Keratinocyte (primary cell): ENCODE data around the gene SSPN.

Source experiments
- EZH2 ChIP-seq: IDR thresholded peaks from one replicate; pipeline ENCODE4 v1.6.1; 2012; ENCODE audit warnings: inconsistent platforms, mild to moderate bottlenecking, low read length, moderate library complexity
- TF ChIP-seq, protein P1 (sequence below), 3 experiments: IDR thresholded peaks in 1 of 3; conservative IDR thresholded peaks in 1 of 3; optimal IDR thresholded peaks in 1 of 3; 2 replicates in 2 of 3; 3 replicates in 1 of 3; pipeline versions ENCODE3 to v1.5.1; 2011; ENCODE audit warnings: low read length in 3 of 3, mild to moderate bottlenecking in 3 of 3, moderate library complexity in 2 of 3, control low read depth in 1 of 3, inconsistent platforms in 1 of 3; ENCODE audit not compliant: insufficient read depth in 2 of 3; ENCODE audit errors: extremely low read depth in 1 of 3

DNA sequence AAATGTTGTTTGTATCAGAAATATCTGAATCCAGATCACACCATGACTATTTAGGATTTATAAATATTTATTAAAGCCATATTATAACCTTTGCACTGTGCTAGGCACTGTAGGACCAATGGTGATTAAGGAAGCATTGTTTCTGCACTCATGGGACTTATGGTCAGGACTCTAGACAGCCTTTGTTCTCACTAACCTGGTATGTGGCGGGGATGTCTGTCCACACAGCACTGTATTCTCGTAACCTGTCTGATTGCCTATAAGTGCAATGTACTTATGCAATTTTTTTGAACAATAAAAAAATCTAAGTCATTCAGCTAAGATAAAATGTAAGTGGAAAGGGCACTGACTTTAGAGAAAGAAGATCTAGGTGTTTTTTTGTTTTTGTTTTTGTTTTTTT, 6.7 kb upstream of the SSPN start:
- TF ChIP-seq, protein P1, sequence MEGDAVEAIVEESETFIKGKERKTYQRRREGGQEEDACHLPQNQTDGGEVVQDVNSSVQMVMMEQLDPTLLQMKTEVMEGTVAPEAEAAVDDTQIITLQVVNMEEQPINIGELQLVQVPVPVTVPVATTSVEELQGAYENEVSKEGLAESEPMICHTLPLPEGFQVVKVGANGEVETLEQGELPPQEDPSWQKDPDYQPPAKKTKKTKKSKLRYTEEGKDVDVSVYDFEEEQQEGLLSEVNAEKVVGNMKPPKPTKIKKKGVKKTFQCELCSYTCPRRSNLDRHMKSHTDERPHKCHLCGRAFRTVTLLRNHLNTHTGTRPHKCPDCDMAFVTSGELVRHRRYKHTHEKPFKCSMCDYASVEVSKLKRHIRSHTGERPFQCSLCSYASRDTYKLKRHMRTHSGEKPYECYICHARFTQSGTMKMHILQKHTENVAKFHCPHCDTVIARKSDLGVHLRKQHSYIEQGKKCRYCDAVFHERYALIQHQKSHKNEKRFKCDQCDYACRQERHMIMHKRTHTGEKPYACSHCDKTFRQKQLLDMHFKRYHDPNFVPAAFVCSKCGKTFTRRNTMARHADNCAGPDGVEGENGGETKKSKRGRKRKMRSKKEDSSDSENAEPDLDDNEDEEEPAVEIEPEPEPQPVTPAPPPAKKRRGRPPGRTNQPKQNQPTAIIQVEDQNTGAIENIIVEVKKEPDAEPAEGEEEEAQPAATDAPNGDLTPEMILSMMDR (optimal IDR thresholded peaks at IDR 0.05 in 1 of 3, IDR thresholded peaks at IDR 0.05 in 1 of 3, conservative IDR thresholded peaks at IDR 0.05 in 1 of 3; ENCODE audit: extremely low read depth in 1 of 3, insufficient read depth in 2 of 3, low read length in 3 of 3): no peak
- TF ChIP-seq EZH2: no peak
